HEK293 (cell line): ENCODE measurements around the gene EML6.

Source experiments
- CTCF ChIP-seq: fragments of 450-650 bp; formaldehyde crosslinking; IDR thresholded peaks from 2 replicates; pipeline ENCODE4 v1.5.1; 2016; ENCODE audit warnings: missing biosample characterization, missing genetic modification characterization
- ZBTB21 ChIP-seq: fragments of 450-650 bp; formaldehyde crosslinking; IDR thresholded peaks from 2 replicates; pipeline ENCODE4 v1.5.1; 2017; ENCODE audit warnings: missing biosample characterization, missing genetic modification characterization
- ZNF302 ChIP-seq: fragments of 450-650 bp; formaldehyde crosslinking; IDR thresholded peaks from 2 replicates; pipeline ENCODE4 v1.5.1; 2016; ENCODE audit warnings: missing biosample characterization, missing genetic modification characterization, low read depth
- ZNF404 ChIP-seq: fragments of 450-650 bp; formaldehyde crosslinking; IDR thresholded peaks from 2 replicates; pipeline ENCODE4 v1.5.1; 2017; ENCODE audit warnings: missing biosample characterization, missing genetic modification characterization
- ZNF660 ChIP-seq: fragments of 450-650 bp; IDR thresholded peaks from 2 replicates; pipeline ENCODE4 v1.5.1; 2018; ENCODE audit warnings: missing biosample characterization, mild to moderate bottlenecking, missing genetic modification characterization
- ZSCAN4 ChIP-seq: fragments of 450-650 bp; formaldehyde crosslinking; IDR thresholded peaks from 2 replicates; pipeline ENCODE4 v1.5.1; 2017; ENCODE audit warnings: missing biosample characterization, missing genetic modification characterization
- TF ChIP-seq, protein P1 (sequence below): fragments of 450-650 bp; formaldehyde crosslinking; IDR thresholded peaks from 2 replicates; pipeline ENCODE4 v1.5.1; 2016; ENCODE audit warnings: missing biosample characterization, missing genetic modification characterization
- TF ChIP-seq, protein P2 (sequence below): fragments of 450-650 bp; formaldehyde crosslinking; IDR thresholded peaks from 2 replicates; pipeline ENCODE4 v1.5.1; 2016; ENCODE audit warnings: missing biosample characterization, missing genetic modification characterization

- TF ChIP-seq ZNF302 (tag by site-specific recombination) (no peak), CTCF (tag by site-specific recombination) (no peak), ZBTB21 (tag by site-specific recombination) (no peak), ZNF404 (tag by site-specific recombination) (no peak), ZNF660 (tag by site-specific recombination) (no peak), ZSCAN4 (no peak)
- TF ChIP-seq, protein P1, sequence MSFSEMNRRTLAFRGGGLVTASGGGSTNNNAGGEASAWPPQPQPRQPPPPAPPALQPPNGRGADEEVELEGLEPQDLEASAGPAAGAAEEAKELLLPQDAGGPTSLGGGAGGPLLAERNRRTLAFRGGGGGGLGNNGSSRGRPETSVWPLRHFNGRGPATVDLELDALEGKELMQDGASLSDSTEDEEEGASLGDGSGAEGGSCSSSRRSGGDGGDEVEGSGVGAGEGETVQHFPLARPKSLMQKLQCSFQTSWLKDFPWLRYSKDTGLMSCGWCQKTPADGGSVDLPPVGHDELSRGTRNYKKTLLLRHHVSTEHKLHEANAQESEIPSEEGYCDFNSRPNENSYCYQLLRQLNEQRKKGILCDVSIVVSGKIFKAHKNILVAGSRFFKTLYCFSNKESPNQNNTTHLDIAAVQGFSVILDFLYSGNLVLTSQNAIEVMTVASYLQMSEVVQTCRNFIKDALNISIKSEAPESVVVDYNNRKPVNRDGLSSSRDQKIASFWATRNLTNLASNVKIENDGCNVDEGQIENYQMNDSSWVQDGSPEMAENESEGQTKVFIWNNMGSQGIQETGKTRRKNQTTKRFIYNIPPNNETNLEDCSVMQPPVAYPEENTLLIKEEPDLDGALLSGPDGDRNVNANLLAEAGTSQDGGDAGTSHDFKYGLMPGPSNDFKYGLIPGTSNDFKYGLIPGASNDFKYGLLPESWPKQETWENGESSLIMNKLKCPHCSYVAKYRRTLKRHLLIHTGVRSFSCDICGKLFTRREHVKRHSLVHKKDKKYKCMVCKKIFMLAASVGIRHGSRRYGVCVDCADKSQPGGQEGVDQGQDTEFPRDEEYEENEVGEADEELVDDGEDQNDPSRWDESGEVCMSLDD: no peak
- TF ChIP-seq, protein P2, sequence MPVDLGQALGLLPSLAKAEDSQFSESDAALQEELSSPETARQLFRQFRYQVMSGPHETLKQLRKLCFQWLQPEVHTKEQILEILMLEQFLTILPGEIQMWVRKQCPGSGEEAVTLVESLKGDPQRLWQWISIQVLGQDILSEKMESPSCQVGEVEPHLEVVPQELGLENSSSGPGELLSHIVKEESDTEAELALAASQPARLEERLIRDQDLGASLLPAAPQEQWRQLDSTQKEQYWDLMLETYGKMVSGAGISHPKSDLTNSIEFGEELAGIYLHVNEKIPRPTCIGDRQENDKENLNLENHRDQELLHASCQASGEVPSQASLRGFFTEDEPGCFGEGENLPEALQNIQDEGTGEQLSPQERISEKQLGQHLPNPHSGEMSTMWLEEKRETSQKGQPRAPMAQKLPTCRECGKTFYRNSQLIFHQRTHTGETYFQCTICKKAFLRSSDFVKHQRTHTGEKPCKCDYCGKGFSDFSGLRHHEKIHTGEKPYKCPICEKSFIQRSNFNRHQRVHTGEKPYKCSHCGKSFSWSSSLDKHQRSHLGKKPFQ (tag by site-specific recombination): no peak
These were observed 239.5 kb downstream of the EML6 start for GRCh38 chr2:54962935-54963440.
